IMR-90 (cell line): ENCODE results near the gene INPP5D. TPM values are rescaled to one million over a fixed set of nuclear protein-coding genes. Genes with fewer than 3 reads are reported as not detected.

ENCODE experiments used
- ATAC-seq: fragments of 200-7000 bp; cut with Tn5 transposase; 2 replicates; pipeline ENCODE4 v1.9.1; 2020; ENCODE audit warnings: low read depth, mild to moderate bottlenecking, moderate library complexity
- BruUV-seq: library from RNA; stranded (reverse); fragments of 400-500 nt; replicated peaks from 2 replicates; lab custom pipeline; 2021; lab: Mats Ljungman, UMichigan
- CTCF ChIA-PET: fragments of 300-600 bp; formaldehyde crosslinking; extraction: SDS; loops from one replicate; lab custom pipeline; 2021; ENCODE audit warnings: antibody characterized with exemption; lab: Yijun Ruan, JAX
- POLR2A ChIA-PET: fragments of 300-600 bp; sonication (Branson Sonifier 250); formaldehyde crosslinking; loops from one replicate; lab custom pipeline; 2022; ENCODE audit warnings: antibody characterized with exemption; ENCODE audit not compliant: unreplicated experiment; lab: Charles Lee
- DNase-seq: peaks from one replicate; pipeline ENCODE4 v3.0.0; 2013
- H2AFZ ChIP-seq: replicated peaks from 2 replicates; pipeline ENCODE3; 2013; ENCODE audit warnings: low read length, mild to moderate bottlenecking; ENCODE audit not compliant: poor library complexity
- H2AK5ac ChIP-seq: 2 replicates; pipeline ENCODE4 v1.6.1; 2013; ENCODE audit warnings: low read depth, low read length, inconsistent platforms
- H2AK9ac ChIP-seq: replicated peaks from 2 replicates; pipeline ENCODE3; 2013; ENCODE audit warnings: mild to moderate bottlenecking, low read depth, low read length, moderate library complexity; ENCODE audit not compliant: poor library complexity
- H2BK120ac ChIP-seq: 2 replicates; pipeline ENCODE4 v1.6.1; 2013; ENCODE audit warnings: low read depth, low read length, inconsistent platforms
- H2BK15ac ChIP-seq: 3 replicates; pipeline ENCODE4 v1.6.1; 2013; ENCODE audit warnings: low read depth, low read length, inconsistent platforms
- H2BK20ac ChIP-seq: 2 replicates; pipeline ENCODE4 v1.6.1; 2013; ENCODE audit warnings: low read depth, mild to moderate bottlenecking, inconsistent platforms, low read length, moderate library complexity
- H2BK5ac ChIP-seq: 2 replicates; pipeline ENCODE4 v1.6.1; 2013; ENCODE audit warnings: mild to moderate bottlenecking, low read depth, low read length, inconsistent platforms; ENCODE audit not compliant: poor library complexity, severe bottlenecking
- H3K14ac ChIP-seq: replicated peaks from 2 replicates; pipeline ENCODE4 v1.6.1; 2013; ENCODE audit warnings: low read depth, low read length, inconsistent platforms
- H3K18ac ChIP-seq: 2 replicates; pipeline ENCODE4 v1.6.1; 2013; ENCODE audit warnings: low read depth, low read length, control low read depth
- H3K23ac ChIP-seq: 2 replicates; pipeline ENCODE4 v1.6.1; 2013; ENCODE audit warnings: low read depth, low read length, inconsistent platforms
- H3K27ac ChIP-seq: 2 replicates; pipeline ENCODE4 v1.5.1; 2013; ENCODE audit warnings: mild to moderate bottlenecking, control low read depth, low read length; ENCODE audit not compliant: insufficient read depth
- H3K27me3 ChIP-seq: 2 replicates; pipeline ENCODE4 v1.6.1; 2013; ENCODE audit warnings: low read length; ENCODE audit not compliant: control insufficient read depth, insufficient read depth
- H3K36me3 ChIP-seq: 2 replicates; pipeline ENCODE4 v1.6.1; 2013; ENCODE audit warnings: low read length, mixed read lengths; ENCODE audit not compliant: control insufficient read depth, insufficient read depth
- H3K4ac ChIP-seq: 2 replicates; pipeline ENCODE4 v1.6.1; 2013; ENCODE audit warnings: low read depth, low read length, inconsistent platforms
- H3K4me1 ChIP-seq: 2 replicates; pipeline ENCODE4 v1.6.1; 2013; ENCODE audit warnings: low read length, mixed read lengths; ENCODE audit not compliant: control insufficient read depth, insufficient read depth
- H3K4me2 ChIP-seq: 2 replicates; pipeline ENCODE4 v1.6.1; 2013; ENCODE audit warnings: low read depth, mild to moderate bottlenecking, control low read depth, low read length, moderate library complexity
- H3K4me3 ChIP-seq: 2 replicates; pipeline ENCODE4 v1.5.1; 2013; ENCODE audit warnings: low read depth, mild to moderate bottlenecking, control low read depth, low read length, moderate library complexity; ENCODE audit not compliant: insufficient read depth
- H3K56ac ChIP-seq: 2 replicates; pipeline ENCODE4 v1.6.1; 2013; ENCODE audit warnings: low read length, inconsistent platforms; ENCODE audit not compliant: insufficient read depth; ENCODE audit errors: extremely low read depth
- H3K79me1 ChIP-seq, 2 experiments: 2 replicates each; pipeline ENCODE4 v1.6.1; 2013; ENCODE audit warnings: low read length in 2 of 2, inconsistent platforms in 1 of 2, low read depth in 1 of 2
- H3K9ac ChIP-seq: 2 replicates; pipeline ENCODE4 v1.6.1; 2013; ENCODE audit warnings: low read depth, low read length, control low read depth
- H3K9me1 ChIP-seq: 2 replicates; pipeline ENCODE4 v1.6.1; 2013; ENCODE audit warnings: low read length, inconsistent platforms; ENCODE audit not compliant: insufficient read depth
- H3K9me3 ChIP-seq: 2 replicates; pipeline ENCODE4 v1.6.1; 2013; ENCODE audit warnings: low read length; ENCODE audit not compliant: control insufficient read depth, insufficient read depth
- H4K20me1 ChIP-seq: 2 replicates; pipeline ENCODE4 v1.6.1; 2013; ENCODE audit warnings: low read length, inconsistent platforms; ENCODE audit not compliant: insufficient read depth
- H4K5ac ChIP-seq: 2 replicates; pipeline ENCODE4 v1.6.1; 2013; ENCODE audit warnings: mild to moderate bottlenecking, low read depth, low read length, control low read depth
- H4K8ac ChIP-seq, 2 experiments: 2 replicates each; pipeline ENCODE4 v1.6.1; 2013; ENCODE audit warnings: low read depth in 2 of 2, low read length in 2 of 2, control low read depth in 1 of 2, inconsistent platforms in 1 of 2
- H4K91ac ChIP-seq: 2 replicates; pipeline ENCODE4 v1.6.1; 2013; ENCODE audit warnings: low read depth, low read length, inconsistent platforms; ENCODE audit not compliant: insufficient read depth
- ELK1 ChIP-seq: fragments of 150-350 bp; IDR thresholded peaks from 2 replicates; pipeline ENCODE4 v1.6.1; 2016; ENCODE audit warnings: low read depth, mild to moderate bottlenecking, low read length, moderate library complexity, borderline replicate concordance
- POLR2A ChIP-seq: IDR thresholded peaks from 2 replicates; pipeline ENCODE4 v1.6.1; 2012; ENCODE audit warnings: mild to moderate bottlenecking, low read depth, low read length
- RAD21 ChIP-seq: IDR thresholded peaks from 2 replicates; pipeline ENCODE4 v1.6.1; 2012; ENCODE audit warnings: low read length, improper control_type of control experiment
- SMC3 ChIP-seq: fragments of 150-350 bp; IDR thresholded peaks from 2 replicates; pipeline ENCODE4 v1.6.1; 2016; ENCODE audit warnings: low read depth, mild to moderate bottlenecking, antibody characterized with exemption, low read length, moderate library complexity
- WGBS, 2 experiments: methylation state at CpG; one replicate each; pipeline versions ENCODE4 v1.1.5 to v1.1.7; 2013; ENCODE audit warnings: missing lambda C conversion rate in 2 of 2; ENCODE audit not compliant: insufficient read length in 1 of 2; ENCODE audit errors: extremely low coverage in 2 of 2; 5-methylcytosine and 5-hydroxymethylcytosine counted together
- dilution Hi-C: fragments of 300-500 bp; cut with HindIII; formaldehyde crosslinking; loops from one replicate; pipeline ENCODE4 v1.14.3; 2018; ENCODE audit warnings: low sequenced_read_pairs; ENCODE audit not compliant: unreplicated experiment
- in situ Hi-C: fragments of 300-500 bp; cut with MboI; formaldehyde crosslinking; loops from 3 replicates; pipeline ENCODE4 v1.14.3; 2019; ENCODE audit warnings: low sequenced_read_pairs, inconsistent platforms, mixed read lengths
- intact Hi-C: fragments of 100-400 bp; cut with micrococcal nuclease; formaldehyde crosslinking; loops from 2 replicates; pipeline ENCODE4 v1.10.0; 2022
- polyA plus RNA-seq, 3 experiments: library from polyadenylated mRNA; depleted of rRNA; stranded (reverse); fragments of >200 nt; gene quantifications; 2 replicates each; pipeline ENCODE4 v1.2.3, GENCODE V29; 2012; ENCODE audit warnings: low replicate concordance in 1 of 3
- total RNA-seq: library from RNA; depleted of rRNA; stranded (reverse); fragments of >200 nt; gene quantifications from 2 replicates; pipeline ENCODE4 v1.2.3, GENCODE V29; 2012

Gene INPP5D
- total and polyA plus RNA-seq, 2 of the 4 experiments (the other 2 are of a cell fraction) = 0.18 to 0.29 TPM

- H3K23ac ChIP-seq = no peak overlapping the region
- DNase-seq (no peak), ATAC-seq (no peak)
- H3K4me3 ChIP-seq = no peak overlapping the region
- no peak overlapping the region for H2AK9ac ChIP-seq
- H2AFZ ChIP-seq = no peak overlapping the region
- no peak overlapping the region for H3K4ac ChIP-seq
- no peak overlapping the region for H4K5ac ChIP-seq
- no peak overlapping the region for H3K4me2 ChIP-seq
- H3K4me1 ChIP-seq = no peaks in the 10 kb centered on the region
- H2BK5ac ChIP-seq = no peak overlapping the region
- no peak overlapping the region for H3K18ac ChIP-seq
- H4K8ac ChIP-seq = no peak overlapping the region
- H3K9ac ChIP-seq = no peak overlapping the region
- BruUV-seq = no TSS peak
- H3K9me1 ChIP-seq = no peaks in the 10 kb centered on the region
- no peak overlapping the region for H3K27ac ChIP-seq
- no peak overlapping the region for H2BK15ac ChIP-seq
- no peak overlapping the region for H3K14ac ChIP-seq
- ChIA-PET CTCF (no interaction called here), POLR2A (no interaction called here)
- dilution Hi-C loops (no loop called here), intact Hi-C loops (no loop called here), in situ Hi-C loops (no loop called here)
- H2BK20ac ChIP-seq = no peak overlapping the region
- WGBS, 2 experiments = 53% methylated on average over 5 of the region's 10 CpGs; no CpG with 5 or more reads in 1 of the 2 experiments
- H2AK5ac ChIP-seq = no peak overlapping the region
- TF ChIP-seq POLR2A (no peak), SMC3 (no peak), ELK1 (no peak), RAD21 (no peak)
- no peaks in the 10 kb centered on the region for H3K79me1 ChIP-seq
- no peaks in the 10 kb centered on the region for H3K36me3 ChIP-seq
- H3K9me3 ChIP-seq = no peaks in the 10 kb centered on the region
- no peak overlapping the region for H2BK120ac ChIP-seq
- H3K27me3 ChIP-seq = peaks cover 3% of the 10 kb centered on the region; the same call in 1 of the 2 replicates
- H4K20me1 ChIP-seq = no peaks in the 10 kb centered on the region
- no peak overlapping the region for H3K56ac ChIP-seq
- H4K91ac ChIP-seq = no peak overlapping the region
Observed at GRCh38 chr2:233148354-233148753, 88.2 kb downstream of the INPP5D start.
